Measurements from ENCODE around the gene CTNNA3. TPM values are rescaled to one million over a fixed set of nuclear protein-coding genes. Genes with fewer than 3 reads are reported as not detected.
A peak's percentile ranks its signal among the peaks of the same experiment; 100 is the strongest.

The CTNNA3 gene
- total and polyA plus RNA-seq, 2 donors from 2014 or later, result 0.45 to 0.72 TPM

DNA sequence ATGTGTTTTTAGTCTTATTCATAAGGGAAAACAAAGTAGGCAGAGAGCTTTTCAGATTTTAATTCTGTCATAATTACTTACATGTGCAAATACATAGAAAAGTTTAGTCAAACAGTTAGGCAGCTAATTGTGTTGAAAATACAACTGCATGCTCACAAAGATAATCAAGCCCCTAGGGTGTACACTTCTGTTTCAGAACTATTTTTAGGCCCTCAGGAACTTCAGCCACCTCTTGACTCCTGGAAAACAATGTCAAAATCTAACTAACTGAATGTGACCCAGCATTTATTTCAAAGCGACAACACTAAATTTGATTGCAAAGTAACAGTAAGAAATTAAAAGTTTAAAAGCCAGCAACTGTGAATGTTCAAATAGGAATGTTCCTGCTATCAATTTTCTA, 1369.1 kb downstream of the CTNNA3 start:
- no peak for FAIRE-seq

DNA sequence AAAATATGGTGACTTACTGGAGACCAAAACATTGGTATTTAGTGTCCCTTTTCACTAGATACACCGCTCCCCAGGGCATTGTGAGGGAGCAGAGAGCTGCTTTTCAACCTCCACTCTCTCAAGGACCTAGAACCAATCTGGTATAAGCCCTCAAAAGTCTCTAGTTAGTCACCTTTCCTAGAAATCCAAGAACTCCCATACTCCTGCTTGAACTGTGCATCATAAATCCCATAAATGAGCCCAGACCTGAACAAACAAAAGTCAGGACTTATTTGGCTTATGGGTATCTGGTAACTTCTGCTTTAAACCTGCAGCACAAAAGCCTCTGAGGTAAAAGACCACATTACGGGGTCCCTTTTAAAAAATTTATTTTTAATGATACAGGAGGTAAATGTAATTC, 1373.2 kb downstream of the CTNNA3 start:
- Histone ChIP-seq H3K4me1 (ENCODE audit: control insufficient read depth in 2 of 3, insufficient read depth in 2 of 3, low read depth in 1 of 3, low read length in 3 of 3) (peaks cover 0 to 13% (median 0%) of the 10 kb centered on the region in 3 donors), H3K4me3 (ENCODE audit: low read length in 3 of 3) (no peak overlapping the region), H3K27me3 (ENCODE audit: control insufficient read depth, insufficient read depth, low read length) (no peaks in the 10 kb centered on the region), H3K36me3 (ENCODE audit: control insufficient read depth in 2 of 3, insufficient read depth in 3 of 3, low read length in 3 of 3) (no peaks in the 10 kb centered on the region), H3K9me3 (ENCODE audit: control insufficient read depth in 2 of 3, insufficient read depth in 1 of 3, low read length in 3 of 3) (no peaks in the 10 kb centered on the region), H3K9ac (ENCODE audit: low read length in 3 of 3) (no peak overlapping the region), H3K27ac (ENCODE audit: low read depth in 2 of 2, low read length in 2 of 2) (no peak overlapping the region)
- FAIRE-seq (no peak), DNase-seq (peak in 1 of 5 donors; percentile 1)
- intact Hi-C loops (cut with DNase I), result no loop called here
- TF ChIP-seq, protein P1, sequence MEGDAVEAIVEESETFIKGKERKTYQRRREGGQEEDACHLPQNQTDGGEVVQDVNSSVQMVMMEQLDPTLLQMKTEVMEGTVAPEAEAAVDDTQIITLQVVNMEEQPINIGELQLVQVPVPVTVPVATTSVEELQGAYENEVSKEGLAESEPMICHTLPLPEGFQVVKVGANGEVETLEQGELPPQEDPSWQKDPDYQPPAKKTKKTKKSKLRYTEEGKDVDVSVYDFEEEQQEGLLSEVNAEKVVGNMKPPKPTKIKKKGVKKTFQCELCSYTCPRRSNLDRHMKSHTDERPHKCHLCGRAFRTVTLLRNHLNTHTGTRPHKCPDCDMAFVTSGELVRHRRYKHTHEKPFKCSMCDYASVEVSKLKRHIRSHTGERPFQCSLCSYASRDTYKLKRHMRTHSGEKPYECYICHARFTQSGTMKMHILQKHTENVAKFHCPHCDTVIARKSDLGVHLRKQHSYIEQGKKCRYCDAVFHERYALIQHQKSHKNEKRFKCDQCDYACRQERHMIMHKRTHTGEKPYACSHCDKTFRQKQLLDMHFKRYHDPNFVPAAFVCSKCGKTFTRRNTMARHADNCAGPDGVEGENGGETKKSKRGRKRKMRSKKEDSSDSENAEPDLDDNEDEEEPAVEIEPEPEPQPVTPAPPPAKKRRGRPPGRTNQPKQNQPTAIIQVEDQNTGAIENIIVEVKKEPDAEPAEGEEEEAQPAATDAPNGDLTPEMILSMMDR (IDR thresholded peaks at IDR 0.05; ENCODE audit: borderline replicate concordance, extremely low read depth, insufficient read depth), result no peak

More for the DNA sequence above, 1369.1 kb downstream of the CTNNA3 start:
- Histone ChIP-seq H3K27ac (ENCODE audit: low read depth in 2 of 2, low read length in 2 of 2) (no peak overlapping the region), H3K9ac (ENCODE audit: low read length in 3 of 3) (no peak overlapping the region), H3K36me3 (ENCODE audit: control insufficient read depth in 2 of 3, insufficient read depth in 3 of 3, low read length in 3 of 3) (no peaks in the 10 kb centered on the region), H3K27me3 (ENCODE audit: control insufficient read depth, insufficient read depth, low read length) (no peaks in the 10 kb centered on the region), H3K9me3 (ENCODE audit: control insufficient read depth in 2 of 3, insufficient read depth in 1 of 3, low read length in 3 of 3) (no peaks in the 10 kb centered on the region), H3K4me1 (ENCODE audit: control insufficient read depth in 2 of 3, insufficient read depth in 2 of 3, low read depth in 1 of 3, low read length in 3 of 3) (peaks cover 0 to 11% (median 0%) of the 10 kb centered on the region in 3 donors), H3K4me3 (ENCODE audit: low read length in 3 of 3) (no peak overlapping the region)
- TF ChIP-seq, protein P1 (IDR thresholded peaks at IDR 0.05; ENCODE audit: borderline replicate concordance, extremely low read depth, insufficient read depth), result no peak
- DNase-seq, result no peak
- intact Hi-C loops (cut with DNase I), result no loop called here

DNA sequence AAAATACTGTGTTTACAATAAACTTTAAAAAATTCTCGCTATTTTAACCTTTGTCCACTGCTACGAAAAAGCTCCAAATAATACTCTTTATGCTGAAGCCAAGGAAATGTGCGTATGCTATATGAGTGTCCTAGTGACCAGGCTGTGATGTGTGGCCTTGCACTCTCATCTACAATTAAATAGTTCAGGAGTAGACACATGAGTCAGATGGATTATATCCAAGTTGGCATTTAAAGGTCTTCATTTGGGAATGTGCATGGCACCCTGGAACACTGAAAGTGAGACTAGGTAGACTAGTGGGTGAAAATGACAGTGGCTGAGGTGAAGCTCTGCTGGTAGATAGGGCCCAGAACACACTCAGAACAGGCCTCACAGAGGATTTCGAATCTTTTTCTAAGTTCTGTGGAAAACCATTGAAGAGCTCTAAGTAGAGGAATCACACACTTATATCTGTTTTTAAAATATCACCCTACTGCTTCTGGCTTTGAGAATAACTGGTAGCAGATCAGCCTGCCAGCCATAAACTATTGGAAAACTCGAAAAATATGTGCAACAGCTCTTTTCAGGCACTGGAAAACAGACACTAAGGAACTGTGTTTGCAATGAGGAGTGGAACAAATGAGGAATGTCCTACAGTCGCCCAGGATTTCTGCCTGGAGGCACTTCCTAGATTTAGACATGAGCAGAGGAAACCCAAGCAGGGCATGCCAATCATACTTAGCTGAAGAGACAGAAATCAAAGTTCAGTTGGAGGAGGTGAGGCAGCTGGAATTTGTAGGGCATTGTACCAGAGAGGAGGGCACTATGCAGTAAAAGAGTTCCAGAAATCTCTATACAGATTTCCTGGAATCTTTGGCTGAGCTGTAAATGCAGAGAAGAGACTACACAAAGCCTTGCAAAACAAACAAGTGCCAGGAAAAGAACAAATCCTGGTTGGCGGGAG, 1374.0 kb downstream of the CTNNA3 start:
- intact Hi-C loops (cut with DNase I), result no loop called here
- DNase-seq (peak in 1 of 5 donors; percentile 25), FAIRE-seq (no peak)
- no peak overlapping the region for H3K9ac ChIP-seq (ENCODE audit: low read length in 3 of 3)
- no peaks in the 10 kb centered on the region for H3K36me3 ChIP-seq (ENCODE audit: control insufficient read depth in 2 of 3, insufficient read depth in 3 of 3, low read length in 3 of 3)
- H3K27ac ChIP-seq (ENCODE audit: low read depth in 2 of 2, low read length in 2 of 2), result no peak overlapping the region
- H3K9me3 ChIP-seq (ENCODE audit: control insufficient read depth in 2 of 3, insufficient read depth in 1 of 3, low read length in 3 of 3), result no peaks in the 10 kb centered on the region
- TF ChIP-seq, protein P1 (IDR thresholded peaks at IDR 0.05; ENCODE audit: borderline replicate concordance, extremely low read depth, insufficient read depth), result no peak
- H3K27me3 ChIP-seq (ENCODE audit: control insufficient read depth, insufficient read depth, low read length), result no peaks in the 10 kb centered on the region
- no peak overlapping the region for H3K4me3 ChIP-seq (ENCODE audit: low read length in 3 of 3)
- H3K4me1 ChIP-seq (ENCODE audit: control insufficient read depth in 2 of 3, insufficient read depth in 2 of 3, low read depth in 1 of 3, low read length in 3 of 3), result peaks cover 0 to 13% (median 0%) of the 10 kb centered on the region in 3 donors

Data from kidney (tissue), 14 donors.